ENCODE data around the gene NT5C3A.

DNA sequence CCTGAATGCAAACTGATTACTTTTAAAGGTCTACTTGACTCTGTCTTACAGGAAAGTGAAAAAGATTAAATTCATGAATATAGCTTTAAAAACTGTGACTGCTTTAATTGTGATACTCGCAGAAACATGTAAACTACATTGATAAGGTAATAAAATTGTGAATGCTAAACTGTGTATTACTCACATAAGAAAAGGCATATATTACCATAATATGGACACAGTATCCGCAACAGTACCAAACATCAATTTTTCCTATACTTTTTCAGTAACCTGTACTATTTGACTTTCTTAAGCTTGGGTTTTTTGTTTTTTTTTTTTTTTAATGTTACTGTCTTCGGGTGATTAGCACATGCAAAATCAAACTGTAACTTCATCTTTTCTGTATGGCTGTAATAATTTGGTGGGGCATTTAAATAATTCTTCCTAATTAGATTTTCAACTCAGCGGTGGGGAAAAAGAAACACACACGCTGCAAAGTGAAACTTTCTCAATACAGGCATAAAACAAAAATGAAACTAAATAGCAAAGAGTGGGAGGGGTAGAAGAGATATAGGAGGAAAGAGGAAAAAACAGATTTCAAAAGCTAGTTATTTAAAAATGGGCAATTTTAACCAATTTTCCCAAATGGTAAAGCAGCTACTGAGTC, 23.2 kb downstream of the NT5C3A start:
- TF ChIP-seq POLR2A (IDR thresholded peaks at IDR 0.05) = no peak
- TF ChIP-seq POLR2AphosphoS5 (IDR thresholded peaks at IDR 0.05) = no peak
